Activated CD4-positive, alpha-beta memory T cell treated with anti-CD3 and anti-CD28 coated beads for 36 hours (primary cell): ENCODE data around the gene PREX1. TPM values are rescaled to one million over a fixed set of nuclear protein-coding genes. Genes with fewer than 3 reads are reported as not detected.

Experiments
- CTCF ChIA-PET: fragments of 350-600 bp; sonication (Branson Sonifier 250); formaldehyde crosslinking; loops from one replicate; lab custom pipeline; 2021; ENCODE audit warnings: antibody characterized with exemption, inconsistent platforms; lab: Charles Lee
- POLR2A ChIA-PET: fragments of 350-600 bp; sonication (Branson Sonifier 250); formaldehyde crosslinking; loops from one replicate; lab custom pipeline; 2021; ENCODE audit warnings: antibody characterized with exemption; lab: Charles Lee
- DNase-seq: peaks from one replicate; pipeline ENCODE4 v3.0.0-alpha.2; 2020
- H3K27ac Mint-ChIP-seq: one replicate; pipeline ENCODE4 v1.8.0; 2021; ENCODE audit warnings: mixed read lengths
- H3K27me3 Mint-ChIP-seq: one replicate; pipeline ENCODE4 v1.8.0; 2021; ENCODE audit warnings: mixed read lengths
- H3K36me3 Mint-ChIP-seq: one replicate; pipeline ENCODE4 v1.8.0; 2021; ENCODE audit warnings: mixed read lengths
- H3K4me1 Mint-ChIP-seq: one replicate; pipeline ENCODE4 v1.8.0; 2021; ENCODE audit warnings: low read depth, mixed read lengths
- H3K4me3 Mint-ChIP-seq: one replicate; pipeline ENCODE4 v1.8.0; 2021; ENCODE audit warnings: mild to moderate bottlenecking, mixed read lengths
- H3K9me3 Mint-ChIP-seq: one replicate; pipeline ENCODE4 v1.8.0; 2021; ENCODE audit warnings: mixed read lengths
- intact Hi-C: fragments of 100-400 bp; cut with micrococcal nuclease; formaldehyde crosslinking; loops from one replicate; pipeline ENCODE4 v1.15.1; 2023
- total RNA-seq, 2 experiments: library from RNA; stranded (reverse); gene quantifications; one replicate each; pipeline ENCODE4 v1.2.3, GENCODE V29; 2021

The PREX1 gene
- total RNA-seq, 2 experiments from 2014 or later, result 91.5 to 92.8 TPM

- no peak for DNase-seq
- CTCF ChIA-PET, result interaction anchor here (1.3 kb wide), 1 partner anchor 11 kb away, joined by 5 read pairs; no protein-coding TSS in a partner anchor
- POLR2A ChIA-PET, result no interaction called here
- H3K9me3 Mint-ChIP-seq, result no peaks in the 10 kb centered on the region
- H3K4me1 Mint-ChIP-seq, result peaks cover 16% of the 10 kb centered on the region
- intact Hi-C loops, result loop anchor here (5.0 kb wide), 1 partner anchor 962 kb away; no protein-coding TSS in a partner anchor
- H3K27ac Mint-ChIP-seq, result no peak overlapping the region
- no peak overlapping the region for H3K4me3 Mint-ChIP-seq
- peaks cover 13% of the 10 kb centered on the region for H3K36me3 Mint-ChIP-seq
- no peaks in the 10 kb centered on the region for H3K27me3 Mint-ChIP-seq
Measured at GRCh38 chr20:48624315-48625020, 203.3 kb downstream of the PREX1 start.

GRCh38 chr20:48623906-48624265, 203.9 kb downstream of the PREX1 start:
- POLR2A ChIA-PET, result no interaction called here
- Mint-ChIP-seq H3K4me3 (no peak overlapping the region), H3K27me3 (no peaks in the 10 kb centered on the region), H3K4me1 (peaks cover 16% of the 10 kb centered on the region), H3K27ac (no peak overlapping the region), H3K9me3 (no peaks in the 10 kb centered on the region), H3K36me3 (peaks cover 13% of the 10 kb centered on the region)
- intact Hi-C loops, result loop anchor here (5.0 kb wide), 1 partner anchor 962 kb away; no protein-coding TSS in a partner anchor
- DNase-seq, result no peak
- CTCF ChIA-PET, result interaction anchor here (0.8 to 1.3 kb wide), 2 partner anchors 11 to 13 kb away, joined by 3 to 5 read pairs; no protein-coding TSS in a partner anchor

- ChIA-PET CTCF (interaction anchor here (0.8 to 1.3 kb wide), 2 partner anchors 12 to 13 kb away, joined by 3 to 5 read pairs; no protein-coding TSS in a partner anchor), POLR2A (no interaction called here)
- intact Hi-C loops, result loop anchor here (5.0 kb wide), 1 partner anchor 961 kb away; no protein-coding TSS in a partner anchor
- no peaks in the 10 kb centered on the region for H3K9me3 Mint-ChIP-seq
- peaks cover 16% of the 10 kb centered on the region for H3K4me1 Mint-ChIP-seq
- peaks cover 10% of the 10 kb centered on the region for H3K36me3 Mint-ChIP-seq
- H3K4me3 Mint-ChIP-seq, result no peak overlapping the region
- DNase-seq, result no peak
- no peaks in the 10 kb centered on the region for H3K27me3 Mint-ChIP-seq
- no peak overlapping the region for H3K27ac Mint-ChIP-seq
Measured at GRCh38 chr20:48623176-48623905, 204.5 kb downstream of the PREX1 start.

GRCh38 chr20:48622421-48622820, 205.4 kb downstream of the PREX1 start:
- no peak overlapping the region for H3K27ac Mint-ChIP-seq
- intact Hi-C loops, result loop anchor here (5.0 kb wide), 1 partner anchor 960 kb away; no protein-coding TSS in a partner anchor
- H3K36me3 Mint-ChIP-seq, result peaks cover 10% of the 10 kb centered on the region
- ChIA-PET POLR2A (no interaction called here), CTCF (interaction anchor here (0.9 to 3.8 kb wide), 3 partner anchors 13 to 947 kb away, joined by 4 to 67 read pairs (median 4); no protein-coding TSS in a partner anchor)
- no peak overlapping the region for H3K4me3 Mint-ChIP-seq
- no peaks in the 10 kb centered on the region for H3K27me3 Mint-ChIP-seq
- DNase-seq, result no peak
- no peaks in the 10 kb centered on the region for H3K9me3 Mint-ChIP-seq
- peaks cover 16% of the 10 kb centered on the region for H3K4me1 Mint-ChIP-seq

- Mint-ChIP-seq H3K36me3 (peaks cover 4% of the 10 kb centered on the region), H3K27ac (no peak overlapping the region), H3K9me3 (no peaks in the 10 kb centered on the region), H3K4me1 (peaks cover 12% of the 10 kb centered on the region), H3K4me3 (no peak overlapping the region), H3K27me3 (no peaks in the 10 kb centered on the region)
- ChIA-PET CTCF (interaction anchor here (0.6 to 3.8 kb wide), 24 partner anchors 9 to 946 kb away, joined by 3 to 67 read pairs (median 5); no protein-coding TSS in a partner anchor), POLR2A (no interaction called here)
- intact Hi-C loops, result loop anchor here (1.0 to 5.0 kb wide), 3 partner anchors 896 to 959 kb away; no protein-coding TSS in a partner anchor
- no peak for DNase-seq
Measured at GRCh38 chr20:48621376-48622078, 206.3 kb downstream of the PREX1 start.

- peak; percentile 83 for DNase-seq
- intact Hi-C loops, result loop anchor here (1.0 to 5.0 kb wide), 4 partner anchors 834 to 958 kb away; no protein-coding TSS in a partner anchor
- H3K36me3 Mint-ChIP-seq, result peaks cover 1% of the 10 kb centered on the region
- H3K4me1 Mint-ChIP-seq, result peaks cover 12% of the 10 kb centered on the region
- no peak overlapping the region for H3K27ac Mint-ChIP-seq
- no peaks in the 10 kb centered on the region for H3K27me3 Mint-ChIP-seq
- no peaks in the 10 kb centered on the region for H3K9me3 Mint-ChIP-seq
- POLR2A ChIA-PET, result no interaction called here
- CTCF ChIA-PET, result interaction anchor here (0.6 to 3.8 kb wide), 74 partner anchors 9 to 1870 kb away, joined by 3 to 67 read pairs (median 3); no protein-coding TSS in a partner anchor
- H3K4me3 Mint-ChIP-seq, result peak overlapping the region; percentile 20
Measured at GRCh38 chr20:48620507-48621375, 207.1 kb downstream of the PREX1 start.

- no peaks in the 10 kb centered on the region for H3K27me3 Mint-ChIP-seq
- intact Hi-C loops, result loop anchor here (1.0 to 5.0 kb wide), 2 partner anchors 834 to 958 kb away; no protein-coding TSS in a partner anchor
- no peak for DNase-seq
- no peak overlapping the region for H3K27ac Mint-ChIP-seq
- POLR2A ChIA-PET, result no interaction called here
- H3K9me3 Mint-ChIP-seq, result no peaks in the 10 kb centered on the region
- CTCF ChIA-PET, result interaction anchor here (0.6 to 3.8 kb wide), 69 partner anchors 9 to 1869 kb away, joined by 3 to 67 read pairs (median 4); no protein-coding TSS in a partner anchor
- H3K36me3 Mint-ChIP-seq, result peaks cover 1% of the 10 kb centered on the region
- H3K4me3 Mint-ChIP-seq, result no peak overlapping the region
- peaks cover 12% of the 10 kb centered on the region for H3K4me1 Mint-ChIP-seq
Measured at GRCh38 chr20:48620154-48620506, 207.7 kb downstream of the PREX1 start.

- peaks cover 12% of the 10 kb centered on the region for H3K4me1 Mint-ChIP-seq
- H3K27ac Mint-ChIP-seq, result no peak overlapping the region
- no peaks in the 10 kb centered on the region for H3K9me3 Mint-ChIP-seq
- H3K27me3 Mint-ChIP-seq, result no peaks in the 10 kb centered on the region
- POLR2A ChIA-PET, result no interaction called here
- no peaks in the 10 kb centered on the region for H3K36me3 Mint-ChIP-seq
- intact Hi-C loops, result loop anchor here (1.0 to 5.0 kb wide), 2 partner anchors 833 to 957 kb away; no protein-coding TSS in a partner anchor
- CTCF ChIA-PET, result interaction anchor here (0.7 to 3.8 kb wide), 21 partner anchors 10 to 959 kb away, joined by 3 to 67 read pairs (median 5); no protein-coding TSS in a partner anchor
- no peak overlapping the region for H3K4me3 Mint-ChIP-seq
- DNase-seq, result no peak
Measured at GRCh38 chr20:48619126-48620101, 208.4 kb downstream of the PREX1 start.

- H3K27ac Mint-ChIP-seq, result no peak overlapping the region
Measured at GRCh38 chr20:48618631-48619030, 209.2 kb downstream of the PREX1 start.

GRCh38 chr20:48618052-48618451, 209.7 kb downstream of the PREX1 start:
- CTCF ChIA-PET, result interaction anchor here (2.5 kb wide), 1 partner anchor 954 kb away, joined by 6 read pairs; no protein-coding TSS in a partner anchor

More at GRCh38 chr20:48618631-48619030, 209.2 kb downstream of the PREX1 start:
- intact Hi-C loops, result no loop called here
- ChIA-PET CTCF (interaction anchor here (2.5 to 2.7 kb wide), 2 partner anchors 23 to 954 kb away, joined by 6 to 14 read pairs; no protein-coding TSS in a partner anchor), POLR2A (no interaction called here)
- H3K4me3 Mint-ChIP-seq, result no peak overlapping the region
- no peak for DNase-seq
- H3K9me3 Mint-ChIP-seq, result no peaks in the 10 kb centered on the region
- peaks cover 12% of the 10 kb centered on the region for H3K4me1 Mint-ChIP-seq
- no peaks in the 10 kb centered on the region for H3K36me3 Mint-ChIP-seq
- H3K27me3 Mint-ChIP-seq, result no peaks in the 10 kb centered on the region

More at GRCh38 chr20:48618052-48618451, 209.7 kb downstream of the PREX1 start:
- Mint-ChIP-seq H3K4me3 (no peak overlapping the region), H3K36me3 (no peaks in the 10 kb centered on the region), H3K27ac (no peak overlapping the region), H3K4me1 (peaks cover 12% of the 10 kb centered on the region), H3K27me3 (no peaks in the 10 kb centered on the region), H3K9me3 (no peaks in the 10 kb centered on the region)
- POLR2A ChIA-PET, result no interaction called here
- DNase-seq, result no peak
- intact Hi-C loops, result no loop called here
